Measurements from ENCODE around the gene UBA6. TPM values are rescaled to one million over a fixed set of nuclear protein-coding genes. Genes with fewer than 3 reads are reported as not detected.

The UBA6 gene
- total and polyA plus RNA-seq, 7 donors = 3.3 to 37.9 (median 14.3) TPM

GRCh38 chr4:67587156-67587555 is 113.8 kb downstream of the UBA6 start:
- DNase-seq (no peak), ATAC-seq (no peak)
- WGBS, 3 donors = 82 to 88% (median 84%) methylated on average over 3 of the region's 3 CpGs
- H3K27ac ChIP-seq = no peak overlapping the region
- no peaks in the 10 kb centered on the region for H3K4me1 ChIP-seq
- no peaks in the 10 kb centered on the region for H3K9me3 ChIP-seq
- intact Hi-C loops (cut with DNase I) = no loop called here
- peaks cover 0 to 4% (median 0%) of the 10 kb centered on the region in 3 donors for H3K27me3 ChIP-seq (ENCODE audit: insufficient read depth in 3 of 3, low read length in 2 of 3)
- H3K4me3 ChIP-seq = no peak overlapping the region
- TF ChIP-seq CTCF (IDR thresholded peaks at IDR 0.05) = no peak
- H3K36me3 ChIP-seq (ENCODE audit: insufficient read depth in 1 of 2, low read depth in 1 of 2) = no peaks in the 10 kb centered on the region

- DNase-seq (no peak), ATAC-seq (no peak)
- H3K4me1 ChIP-seq = no peaks in the 10 kb centered on the region
- intact Hi-C loops (cut with DNase I) = no loop called here
- no peak overlapping the region for H3K4me3 ChIP-seq
- no peaks in the 10 kb centered on the region for H3K36me3 ChIP-seq (ENCODE audit: insufficient read depth in 1 of 2, low read depth in 1 of 2)
- no peak for TF ChIP-seq CTCF (IDR thresholded peaks at IDR 0.05)
- no peak overlapping the region for H3K27ac ChIP-seq
- H3K27me3 ChIP-seq (ENCODE audit: insufficient read depth in 3 of 3, low read length in 2 of 3) = no peaks in the 10 kb centered on the region
- no peaks in the 10 kb centered on the region for H3K9me3 ChIP-seq
Measured at GRCh38 chr4:67584496-67584895, 116.5 kb downstream of the UBA6 start.

- no peak for DNase-seq
- no peak for ATAC-seq
- Histone ChIP-seq H3K27me3 (ENCODE audit: insufficient read depth in 3 of 3, low read length in 2 of 3) (no peaks in the 10 kb centered on the region), H3K27ac (no peak overlapping the region), H3K9me3 (no peaks in the 10 kb centered on the region), H3K36me3 (ENCODE audit: insufficient read depth in 1 of 2, low read depth in 1 of 2) (no peaks in the 10 kb centered on the region), H3K4me3 (no peak overlapping the region), H3K4me1 (no peaks in the 10 kb centered on the region)
- intact Hi-C loops (cut with DNase I) = no loop called here
- WGBS, 3 donors = 48 to 50% (median 49%) methylated on average over 2 of the region's 2 CpGs
- TF ChIP-seq CTCF (IDR thresholded peaks at IDR 0.05) = no peak
Measured at GRCh38 chr4:67581913-67582312, 119.0 kb downstream of the UBA6 start.

GRCh38 chr4:67581208-67581857 is 119.6 kb downstream of the UBA6 start:
- no peaks in the 10 kb centered on the region for H3K9me3 ChIP-seq
- H3K27ac ChIP-seq = no peak overlapping the region
- no peak for TF ChIP-seq CTCF (IDR thresholded peaks at IDR 0.05)
- intact Hi-C loops (cut with DNase I) = no loop called here
- no peak overlapping the region for H3K4me3 ChIP-seq
- DNase-seq = no peak
- WGBS, 3 donors = 75 to 79% (median 76%) methylated on average over 8 of the region's 8 CpGs
- no peaks in the 10 kb centered on the region for H3K4me1 ChIP-seq
- no peaks in the 10 kb centered on the region for H3K36me3 ChIP-seq (ENCODE audit: insufficient read depth in 1 of 2, low read depth in 1 of 2)
- H3K27me3 ChIP-seq (ENCODE audit: insufficient read depth in 3 of 3, low read length in 2 of 3) = no peaks in the 10 kb centered on the region
- ATAC-seq = no peak

GRCh38 chr4:67580577-67580976 is 120.4 kb downstream of the UBA6 start:
- no peak overlapping the region for H3K27ac ChIP-seq
- H3K4me1 ChIP-seq = no peaks in the 10 kb centered on the region
- H3K36me3 ChIP-seq (ENCODE audit: insufficient read depth in 1 of 2, low read depth in 1 of 2) = no peaks in the 10 kb centered on the region
- 93 to 96% (median 95%) methylated on average over 3 of the region's 3 CpGs for WGBS, 3 donors
- no peaks in the 10 kb centered on the region for H3K27me3 ChIP-seq (ENCODE audit: insufficient read depth in 3 of 3, low read length in 2 of 3)
- no peak overlapping the region for H3K4me3 ChIP-seq
- no peak for TF ChIP-seq CTCF (IDR thresholded peaks at IDR 0.05)
- H3K9me3 ChIP-seq = no peaks in the 10 kb centered on the region
- no peak for ATAC-seq
- intact Hi-C loops (cut with DNase I) = no loop called here
- DNase-seq = no peak
